NB4 (cell line): ENCODE results near the gene STK40.
A peak's percentile ranks its signal among the peaks of the same experiment; 100 is the strongest.

Source experiments
- DNase-seq: peaks from one replicate; pipeline ENCODE4 v3.0.0; 2010; ENCODE audit warnings: low read depth
- H3K4me3 ChIP-seq: one replicate; pipeline ENCODE4 v1.5.1; 2011; ENCODE audit warnings: mild to moderate bottlenecking, low read depth, low read length, moderate library complexity
- MAX ChIP-seq: IDR thresholded peaks from 2 replicates; pipeline ENCODE4 v1.6.1; 2011; ENCODE audit warnings: low read depth, low read length
- MYC ChIP-seq: IDR thresholded peaks from 2 replicates; pipeline ENCODE4 v1.6.1; 2011; ENCODE audit warnings: low read depth, low read length
- POLR2A ChIP-seq: IDR thresholded peaks from 2 replicates; pipeline ENCODE4 v1.6.1; 2011; ENCODE audit warnings: mild to moderate bottlenecking; ENCODE audit not compliant: insufficient read length; ENCODE audit errors: extremely low read depth
- TF ChIP-seq, protein P1 (sequence below): IDR thresholded peaks from one replicate; pipeline ENCODE4 v1.5.1; 2012; ENCODE audit warnings: low read depth, low read length

The STK40 gene

DNA sequence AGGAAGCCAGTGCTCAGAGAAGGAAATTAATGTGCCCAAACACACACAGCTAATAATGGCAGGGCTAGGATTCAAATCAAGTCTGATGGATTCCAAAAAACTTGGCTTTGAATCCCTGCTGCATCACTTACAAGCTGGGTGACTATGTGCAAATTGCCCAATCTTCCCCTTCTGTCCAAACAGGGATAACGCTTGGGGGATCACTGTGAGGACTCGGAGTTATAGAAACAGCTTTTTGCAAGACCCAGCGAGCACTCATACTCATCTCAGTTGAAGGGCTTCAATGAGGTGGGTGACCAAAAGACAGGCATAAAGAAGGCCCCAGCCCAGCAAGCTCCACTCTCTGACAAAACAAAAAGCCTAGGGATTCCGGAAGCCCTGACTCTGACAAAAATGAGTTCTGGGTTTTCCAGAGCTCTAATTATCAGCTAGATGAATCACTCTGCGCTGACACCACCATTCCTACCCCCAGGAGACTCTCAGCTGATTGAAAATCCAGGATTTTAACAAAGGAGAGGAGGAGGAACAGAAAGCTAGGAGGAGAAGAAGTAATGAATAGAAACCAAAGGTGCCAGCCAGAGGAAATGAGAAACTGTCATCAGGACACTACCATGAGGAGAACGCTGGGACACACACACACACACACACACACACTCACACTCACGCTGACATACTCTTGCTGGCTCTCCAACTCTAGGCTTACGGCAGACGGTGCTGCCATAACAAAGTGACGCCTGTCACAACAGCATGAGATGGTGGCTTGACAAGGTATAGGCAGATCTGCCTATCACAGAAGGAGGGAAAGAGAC lies 1.6 kb upstream of the STK40 start:
- no peak for DNase-seq
- H3K4me3 ChIP-seq, result no peak overlapping the region

GRCh38 chr1:36386265-36387140 lies 779 bp upstream of the STK40 start:
- peak; percentile 99 for DNase-seq
- TF ChIP-seq, protein P1, sequence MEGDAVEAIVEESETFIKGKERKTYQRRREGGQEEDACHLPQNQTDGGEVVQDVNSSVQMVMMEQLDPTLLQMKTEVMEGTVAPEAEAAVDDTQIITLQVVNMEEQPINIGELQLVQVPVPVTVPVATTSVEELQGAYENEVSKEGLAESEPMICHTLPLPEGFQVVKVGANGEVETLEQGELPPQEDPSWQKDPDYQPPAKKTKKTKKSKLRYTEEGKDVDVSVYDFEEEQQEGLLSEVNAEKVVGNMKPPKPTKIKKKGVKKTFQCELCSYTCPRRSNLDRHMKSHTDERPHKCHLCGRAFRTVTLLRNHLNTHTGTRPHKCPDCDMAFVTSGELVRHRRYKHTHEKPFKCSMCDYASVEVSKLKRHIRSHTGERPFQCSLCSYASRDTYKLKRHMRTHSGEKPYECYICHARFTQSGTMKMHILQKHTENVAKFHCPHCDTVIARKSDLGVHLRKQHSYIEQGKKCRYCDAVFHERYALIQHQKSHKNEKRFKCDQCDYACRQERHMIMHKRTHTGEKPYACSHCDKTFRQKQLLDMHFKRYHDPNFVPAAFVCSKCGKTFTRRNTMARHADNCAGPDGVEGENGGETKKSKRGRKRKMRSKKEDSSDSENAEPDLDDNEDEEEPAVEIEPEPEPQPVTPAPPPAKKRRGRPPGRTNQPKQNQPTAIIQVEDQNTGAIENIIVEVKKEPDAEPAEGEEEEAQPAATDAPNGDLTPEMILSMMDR, result no peak
- TF ChIP-seq MYC (peak; percentile 76), POLR2A (peak; percentile 57), MAX (peak; percentile 95)
- peak overlapping the region; percentile 84 for H3K4me3 ChIP-seq

More for the DNA sequence above, 1.6 kb upstream of the STK40 start:
- TF ChIP-seq MYC (no peak), POLR2A (no peak)

- no peak for TF ChIP-seq POLR2A
- TF ChIP-seq MYC, result no peak
- TF ChIP-seq, protein P1, result no peak
- TF ChIP-seq MAX, result no peak
- peak overlapping the region; percentile 91 for H3K4me3 ChIP-seq
- peak; percentile 71 for DNase-seq
Measured at GRCh38 chr1:36384542-36385409, 948 bp downstream of the STK40 start.

- TF ChIP-seq POLR2A (no peak), MAX (no peak), MYC (no peak)
- TF ChIP-seq, protein P1, result no peak
- H3K4me3 ChIP-seq, result no peak overlapping the region
- DNase-seq, result no peak
Measured at GRCh38 chr1:36383240-36383639, 2.5 kb downstream of the STK40 start.

GRCh38 chr1:36382669-36383068 lies 3.1 kb downstream of the STK40 start:
- DNase-seq, result no peak
- H3K4me3 ChIP-seq, result no peak overlapping the region
- TF ChIP-seq MYC, result no peak
- no peak for TF ChIP-seq MAX
- no peak for TF ChIP-seq POLR2A
- TF ChIP-seq, protein P1, result no peak

- DNase-seq, result no peak
Measured at GRCh38 chr1:36382231-36382630, 3.5 kb downstream of the STK40 start.

More at GRCh38 chr1:36382231-36382630, 3.5 kb downstream of the STK40 start:
- TF ChIP-seq POLR2A, result no peak
- TF ChIP-seq, protein P1, result no peak
- TF ChIP-seq MAX, result no peak
- no peak for TF ChIP-seq MYC
- no peak overlapping the region for H3K4me3 ChIP-seq
